GM23248 (cell line): Measurements from ENCODE around the gene MTRF1L.

Experiments
- EZH2 ChIP-seq: fragments of 200-600 bp; sonication (generic); IDR thresholded peaks from 2 replicates; pipeline ENCODE4 v1.6.1; 2018; ENCODE audit warnings: antibody characterized with exemption, mild to moderate bottlenecking; ENCODE audit not compliant: insufficient read depth, poor library complexity, severe bottlenecking
- EZH2phosphoT487 ChIP-seq: fragments of 200-600 bp; sonication (generic); IDR thresholded peaks from 2 replicates; pipeline ENCODE4 v1.6.1; 2018; ENCODE audit warnings: antibody characterized with exemption, moderate library complexity, mild to moderate bottlenecking, low read depth; ENCODE audit not compliant: insufficient read depth

DNA sequence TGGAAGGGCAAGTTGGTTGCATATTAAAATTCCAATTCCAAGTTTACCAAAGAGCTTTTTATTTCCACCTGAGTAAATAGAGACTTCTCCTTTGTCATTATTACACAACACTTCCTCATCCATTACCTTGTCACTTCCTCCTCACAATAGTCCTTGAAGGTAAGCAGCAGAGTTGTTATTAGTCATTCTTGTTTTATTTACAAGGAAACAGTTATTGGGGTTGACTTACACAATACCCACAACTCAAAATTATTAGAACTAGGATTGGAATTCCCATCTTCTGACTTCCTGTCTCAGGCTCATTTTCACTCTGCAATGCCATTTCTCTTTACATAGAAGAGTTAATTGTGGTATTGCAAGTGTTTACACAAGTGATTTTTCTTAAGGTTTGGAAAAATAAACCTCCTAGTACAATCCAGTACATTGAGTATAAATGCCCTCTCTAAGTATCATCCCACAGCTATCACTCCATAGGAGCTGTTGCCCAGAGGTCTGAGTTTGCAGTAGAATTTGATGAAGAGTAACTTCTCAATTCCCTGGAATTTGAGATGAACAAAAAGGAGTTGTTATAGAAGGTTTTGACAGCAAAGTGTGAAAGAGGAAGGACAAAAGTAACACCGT is 28.9 kb upstream of the MTRF1L start:
- no peak for TF ChIP-seq EZH2
- no peak for TF ChIP-seq EZH2phosphoT487
